HG03095 (cell line): ENCODE results near the gene SS18L1.
A peak's percentile ranks its signal among the peaks of the same experiment; 100 is the strongest.

Experiments used
- ATAC-seq: cut with Tn5 transposase; IDR thresholded peaks from one replicate; pipeline ENCODE4 v1.9.1; 2021; ENCODE audit warnings: moderate library complexity; ENCODE audit not compliant: unreplicated experiment

SS18L1 gene

GRCh38 chr20:62119591-62120364, 23.8 kb upstream of the SS18L1 start:
- no peak for ATAC-seq

- ATAC-seq: no peak
Observed at GRCh38 chr20:62120365-62120762, 23.2 kb upstream of the SS18L1 start.

- peak; percentile 18 for ATAC-seq
Observed at GRCh38 chr20:62120990-62121775, 22.4 kb upstream of the SS18L1 start.

- ATAC-seq: peak; percentile 71
Observed at GRCh38 chr20:62121776-62122653, 21.6 kb upstream of the SS18L1 start, which contains the start of gene LSM14B. LSM14B (plus strand) TSS chr20:62122475; CDS start chr20:62122667, 192 bp downstream.

GRCh38 chr20:62122654-62123449, 20.7 kb upstream of the SS18L1 start:
- peak; percentile 5 for ATAC-seq

GRCh38 chr20:62123450-62124118, 20.0 kb upstream of the SS18L1 start:
- ATAC-seq: no peak

- no peak for ATAC-seq
Observed at GRCh38 chr20:62126141-62126540, 17.4 kb upstream of the SS18L1 start.

GRCh38 chr20:62127799-62128198, 15.8 kb upstream of the SS18L1 start:
- no peak for ATAC-seq

GRCh38 chr20:62128502-62128901, 15.1 kb upstream of the SS18L1 start:
- ATAC-seq: no peak

GRCh38 chr20:62129731-62130531, 13.6 kb upstream of the SS18L1 start:
- ATAC-seq: no peak

- ATAC-seq: no peak
Observed at GRCh38 chr20:62131560-62132320, 11.8 kb upstream of the SS18L1 start.

- no peak for ATAC-seq
Observed at GRCh38 chr20:62132421-62132820, 11.1 kb upstream of the SS18L1 start.

- no peak for ATAC-seq
Observed at GRCh38 chr20:62133051-62133845, 10.3 kb upstream of the SS18L1 start.

GRCh38 chr20:62133864-62134263, 9.7 kb upstream of the SS18L1 start:
- ATAC-seq: no peak

- no peak for ATAC-seq
Observed at GRCh38 chr20:62134735-62135231, 8.8 kb upstream of the SS18L1 start.

GRCh38 chr20:62135573-62136266, 7.8 kb upstream of the SS18L1 start:
- no peak for ATAC-seq
